Vagina (tissue), 2 donors: ENCODE data around the gene RPL3. TPM values are rescaled to one million over a fixed set of nuclear protein-coding genes. Genes with fewer than 3 reads are reported as not detected.
A peak's percentile ranks its signal among the peaks of the same experiment; 100 is the strongest.

Source experiments
- DNase-seq, 2 donors: peaks; one replicate each; pipeline ENCODE4 v3.0.0-alpha.2; 2017; ENCODE audit errors: extremely low spot score in 2 of 2
- H3K27ac ChIP-seq: fragments of 200-600 bp; sonication (generic); one replicate; pipeline ENCODE4 v1.5.1; 2019
- H3K27me3 ChIP-seq: fragments of 200-600 bp; sonication (generic); one replicate; pipeline ENCODE4 v1.5.1; 2019
- H3K36me3 ChIP-seq, 2 donors: fragments of 200-600 bp; sonication (generic); one replicate each; pipeline ENCODE4 v1.5.1; 2017 to 2019
- H3K4me1 ChIP-seq: fragments of 200-600 bp; sonication (generic); one replicate; pipeline ENCODE4 v1.5.1; 2019
- H3K4me3 ChIP-seq, 2 donors: fragments of 200-600 bp; sonication (generic); 1 replicate in 1 of 2; 2 replicates in 1 of 2; pipeline ENCODE4 v1.5.1; 2016 to 2019
- H3K9me3 ChIP-seq: fragments of 200-600 bp; sonication (generic); one replicate; pipeline ENCODE4 v1.5.1; 2019
- CTCF ChIP-seq, 3 experiments: fragments of 450-650 bp in 2 of 3; fragments of 200-600 bp in 1 of 3; sonication (generic) in 1 of 3; IDR thresholded peaks; one replicate each; pipeline ENCODE4 v1.5.1; 2017 to 2019; ENCODE audit warnings: antibody characterized with exemption in 3 of 3, mild to moderate bottlenecking in 2 of 3, moderate library complexity in 2 of 3
- POLR2A ChIP-seq, 2 donors: fragments of 450-650 bp; IDR thresholded peaks; one replicate each; pipeline ENCODE4 v1.6.1; 2017; ENCODE audit warnings: antibody characterized with exemption in 2 of 2, mild to moderate bottlenecking in 2 of 2, moderate library complexity in 2 of 2
- POLR2AphosphoS5 ChIP-seq, 2 donors: sonication (generic); formaldehyde crosslinking; IDR thresholded peaks; one replicate each; pipeline ENCODE4 v1.9.0; 2017; ENCODE audit warnings: antibody characterized with exemption in 2 of 2, mild to moderate bottlenecking in 2 of 2, low read depth in 1 of 2; ENCODE audit not compliant: insufficient read depth in 1 of 2
- intact Hi-C: fragments of 100-400 bp; cut with DNase I; formaldehyde crosslinking; loops from one replicate; pipeline ENCODE4 v1.15.1; 2023
- total RNA-seq: library from RNA; depleted of rRNA; stranded (reverse); fragments of >200 nt; gene quantifications from one replicate; pipeline ENCODE4 v1.2.3, GENCODE V29; 2016

RPL3 gene
- total RNA-seq, 1 donor from 2014 or later = 2,613 TPM

GRCh38 chr22:39351689-39352214 is 32.3 kb upstream of the RPL3 start:
- no peaks in the 10 kb centered on the region for H3K9me3 ChIP-seq
- DNase-seq = peak in 1 of 2 donors; percentile 86
- no peaks in the 10 kb centered on the region for H3K36me3 ChIP-seq
- TF ChIP-seq POLR2A (IDR thresholded peaks at IDR 0.05) (no peak), POLR2AphosphoS5 (IDR thresholded peaks at IDR 0.05; ENCODE audit: insufficient read depth in 1 of 2, low read depth in 1 of 2) (peak in 1 of 2 donors; percentile 36)
- peaks cover 47% of the 10 kb centered on the region for H3K4me1 ChIP-seq
- no peaks in the 10 kb centered on the region for H3K27me3 ChIP-seq
- H3K27ac ChIP-seq = peak overlapping the region; percentile 89
- no peak overlapping the region for H3K4me3 ChIP-seq
- intact Hi-C loops = no loop called here

- Histone ChIP-seq H3K4me3 (peak overlapping the region; percentile 85 to 93), H3K36me3 (no peaks in the 10 kb centered on the region), H3K9me3 (no peaks in the 10 kb centered on the region), H3K4me1 (peaks cover 47% of the 10 kb centered on the region), H3K27me3 (no peaks in the 10 kb centered on the region), H3K27ac (peak overlapping the region; percentile 89)
- no peak for DNase-seq
- intact Hi-C loops = no loop called here
- TF ChIP-seq CTCF (IDR thresholded peaks at IDR 0.05) (no peak), POLR2AphosphoS5 (IDR thresholded peaks at IDR 0.05; ENCODE audit: insufficient read depth in 1 of 2, low read depth in 1 of 2) (no peak), POLR2A (IDR thresholded peaks at IDR 0.05) (no peak)
Measured at GRCh38 chr22:39350757-39351688, 31.6 kb upstream of the RPL3 start.

GRCh38 chr22:39349967-39350726 is 30.7 kb upstream of the RPL3 start, which contains the start of gene SYNGR1:
SYNGR1 (plus strand) TSS chr22:39349991; CDS start chr22:39350011, 20 bp downstream.
- intact Hi-C loops = no loop called here
- H3K4me3 ChIP-seq = peak within 1 kb of the TSS; percentile 85 to 93
- peaks cover 47% of the 10 kb centered on the region for H3K4me1 ChIP-seq
- TF ChIP-seq POLR2AphosphoS5 (IDR thresholded peaks at IDR 0.05; ENCODE audit: insufficient read depth in 1 of 2, low read depth in 1 of 2) (peak in 1 of 2 donors; percentile 14), POLR2A (IDR thresholded peaks at IDR 0.05) (peak in 1 of 2 donors; percentile 14), CTCF (IDR thresholded peaks at IDR 0.05) (no peak)
- peak within 1 kb of the TSS; percentile 89 for H3K27ac ChIP-seq
- peak in 1 of 2 donors; percentile 85 for DNase-seq
- no peaks in the 10 kb centered on the region for H3K9me3 ChIP-seq
- H3K36me3 ChIP-seq = no peaks in the 10 kb centered on the region
- no peaks in the 10 kb centered on the region for H3K27me3 ChIP-seq

DNA sequence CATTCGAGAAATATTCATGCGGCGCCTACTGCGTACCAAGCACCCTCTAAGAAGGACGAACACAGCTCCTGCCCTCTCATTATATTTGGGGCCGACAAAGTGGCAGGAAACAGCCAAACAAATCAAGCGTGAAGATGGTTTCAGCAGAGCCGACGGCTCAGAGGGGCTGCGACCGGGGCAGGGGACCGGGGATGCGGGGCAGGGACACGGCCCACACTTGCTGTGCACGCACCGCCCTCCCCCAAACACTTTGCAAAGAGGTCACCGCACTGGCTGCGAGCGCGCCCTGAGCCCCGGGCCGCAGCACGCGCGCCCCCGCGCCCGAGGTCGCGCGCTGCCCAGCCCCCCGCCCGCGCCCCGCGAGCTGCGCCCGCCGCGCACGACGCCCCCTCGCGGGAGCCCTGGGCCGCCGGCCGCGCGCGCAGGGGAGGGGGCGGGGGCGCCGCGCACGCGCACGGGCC is 30.1 kb upstream of the RPL3 start:
- TF ChIP-seq CTCF (IDR thresholded peaks at IDR 0.05) (no peak), POLR2A (IDR thresholded peaks at IDR 0.05) (no peak), POLR2AphosphoS5 (IDR thresholded peaks at IDR 0.05; ENCODE audit: insufficient read depth in 1 of 2, low read depth in 1 of 2) (peak in 1 of 2 donors; percentile 20)
- peak overlapping the region; percentile 89 for H3K27ac ChIP-seq
- no peaks in the 10 kb centered on the region for H3K27me3 ChIP-seq
- H3K9me3 ChIP-seq = no peaks in the 10 kb centered on the region
- peak overlapping the region; percentile 85 to 93 for H3K4me3 ChIP-seq
- no peaks in the 10 kb centered on the region for H3K36me3 ChIP-seq
- H3K4me1 ChIP-seq = peaks cover 47% of the 10 kb centered on the region
- no peak for DNase-seq
- intact Hi-C loops = no loop called here

DNA sequence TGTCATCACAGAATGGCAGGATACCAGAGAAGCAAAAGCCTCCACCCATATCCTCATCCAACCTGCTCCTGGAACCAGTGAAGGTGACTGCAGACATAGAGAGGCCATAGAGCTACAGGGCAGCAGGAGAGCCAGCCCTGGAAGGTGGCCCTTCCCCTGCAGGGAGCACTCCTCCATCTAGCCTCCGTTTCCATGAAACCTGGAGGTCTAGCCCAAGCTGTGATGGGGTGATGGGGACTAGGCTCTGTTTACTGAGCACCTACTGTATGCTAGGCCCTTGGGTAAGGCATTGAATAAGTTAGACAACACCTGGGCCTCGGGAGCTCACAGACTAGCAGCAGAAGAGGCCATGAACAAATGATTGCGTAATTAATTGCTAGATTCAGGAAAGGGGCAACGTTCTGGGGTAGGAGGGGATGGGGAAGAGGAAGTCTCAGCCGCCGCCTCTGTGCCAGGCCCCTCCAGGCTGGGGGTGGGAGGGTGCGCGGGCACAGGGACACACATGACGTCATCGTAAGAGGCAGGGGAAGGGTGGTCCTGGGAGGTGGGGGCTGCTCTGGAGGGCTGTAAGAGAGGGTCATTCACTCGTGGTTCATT is 29.6 kb upstream of the RPL3 start:
- H3K27ac ChIP-seq = peak overlapping the region; percentile 89
- peaks cover 44% of the 10 kb centered on the region for H3K4me1 ChIP-seq
- no peaks in the 10 kb centered on the region for H3K36me3 ChIP-seq
- DNase-seq = no peak
- H3K4me3 ChIP-seq = peak overlapping the region; percentile 85 to 93
- H3K27me3 ChIP-seq = no peaks in the 10 kb centered on the region
- intact Hi-C loops = no loop called here
- H3K9me3 ChIP-seq = no peaks in the 10 kb centered on the region
- TF ChIP-seq POLR2AphosphoS5 (IDR thresholded peaks at IDR 0.05; ENCODE audit: insufficient read depth in 1 of 2, low read depth in 1 of 2) = peak in 1 of 2 donors; percentile 40
- TF ChIP-seq POLR2A (IDR thresholded peaks at IDR 0.05) = no peak
